ENCODE measurements around the gene GNG4.

Gene GNG4

GRCh38 chr1:235649368-235650163, at the start of gene GNG4:
TSS of gene GNG4 (minus strand) at chr1:235649784. CDS start at chr1:235583838, 65,946 bp downstream.
- no peak for DNase-seq (ENCODE audit: low read depth in 2 of 2)

DNA sequence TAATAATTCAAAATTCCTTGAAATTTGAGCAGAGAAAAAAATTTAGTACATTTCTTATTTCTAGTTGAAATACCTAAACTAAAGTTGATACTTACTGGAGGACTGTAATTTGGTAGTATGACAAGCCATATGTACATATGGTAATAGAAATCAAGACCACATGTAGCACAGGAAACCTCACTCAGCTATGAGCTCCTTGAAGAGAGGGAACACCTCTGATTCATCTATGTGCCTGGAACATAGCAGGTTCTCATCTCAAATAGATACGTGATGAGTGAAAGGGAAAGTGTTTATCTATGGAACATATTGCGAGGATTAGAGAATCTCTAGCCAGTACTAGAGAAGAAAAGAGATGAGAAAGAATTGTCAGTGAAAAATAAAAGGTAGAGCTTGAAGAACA, 47.9 kb upstream of the GNG4 start:
- DNase-seq (ENCODE audit: low read depth in 2 of 2), result no peak

DNA sequence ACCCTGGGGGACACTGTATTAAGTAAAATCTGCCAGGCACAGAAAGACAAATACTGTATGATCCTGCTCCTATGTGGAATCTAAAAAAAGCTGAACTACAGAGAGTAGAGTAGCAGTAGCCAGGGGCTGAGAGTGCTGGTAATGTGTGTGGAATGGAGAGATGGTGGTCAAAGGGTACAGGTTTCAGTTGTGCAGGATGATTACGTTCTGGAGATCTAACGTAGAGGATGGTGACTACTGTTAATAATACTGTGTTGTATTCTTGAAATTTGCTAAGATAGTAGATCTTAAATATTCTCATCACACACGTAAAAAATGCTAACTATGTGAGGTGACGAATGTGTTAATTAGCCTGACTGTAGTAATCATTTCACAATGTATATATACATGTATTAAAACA, 39.8 kb upstream of the GNG4 start:
- DNase-seq (ENCODE audit: low read depth in 2 of 2), result no peak

DNA sequence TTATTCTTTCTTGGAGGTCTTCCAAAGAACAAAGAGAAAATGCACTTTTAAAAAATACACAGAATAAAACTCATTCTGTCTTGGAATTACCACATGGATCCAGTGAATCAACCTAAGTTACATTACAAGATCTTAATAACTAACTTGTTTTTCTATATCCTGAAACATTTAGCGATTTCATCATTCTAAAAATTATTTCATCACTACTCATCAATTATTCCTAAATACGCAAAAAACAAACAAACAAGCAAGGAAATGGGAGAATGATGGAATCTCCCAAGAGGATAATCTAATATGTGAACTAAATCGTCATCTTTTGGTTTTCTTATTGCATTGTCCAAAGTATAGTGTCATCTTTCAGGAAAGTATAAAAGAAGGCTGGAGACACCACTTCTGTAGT, 38.5 kb upstream of the GNG4 start:
- DNase-seq (ENCODE audit: low read depth in 2 of 2), result no peak

GRCh38 chr1:235683653-235684052, 34.1 kb upstream of the GNG4 start:
- DNase-seq (ENCODE audit: low read depth in 2 of 2), result no peak

DNA sequence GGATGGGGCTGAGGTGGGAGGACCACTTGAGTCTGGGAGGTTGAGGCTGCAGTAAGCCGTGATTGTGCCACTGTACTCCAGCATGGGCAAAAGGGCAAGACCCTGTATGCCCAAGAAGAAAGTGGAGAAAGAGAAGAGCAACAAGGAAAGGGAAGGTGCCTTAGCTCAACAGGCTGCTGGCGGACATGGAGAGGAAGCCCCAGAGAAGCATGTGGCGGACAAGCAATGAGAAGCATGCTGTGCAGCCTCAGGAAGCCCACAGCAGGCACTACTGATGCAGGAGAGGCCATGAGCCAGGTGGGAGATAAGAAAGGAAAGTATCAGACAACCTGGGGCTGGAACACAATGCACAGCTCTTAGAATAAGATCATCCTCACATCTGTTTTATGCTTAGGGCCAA, 32.6 kb upstream of the GNG4 start:
- DNase-seq (ENCODE audit: low read depth in 2 of 2), result no peak

DNA sequence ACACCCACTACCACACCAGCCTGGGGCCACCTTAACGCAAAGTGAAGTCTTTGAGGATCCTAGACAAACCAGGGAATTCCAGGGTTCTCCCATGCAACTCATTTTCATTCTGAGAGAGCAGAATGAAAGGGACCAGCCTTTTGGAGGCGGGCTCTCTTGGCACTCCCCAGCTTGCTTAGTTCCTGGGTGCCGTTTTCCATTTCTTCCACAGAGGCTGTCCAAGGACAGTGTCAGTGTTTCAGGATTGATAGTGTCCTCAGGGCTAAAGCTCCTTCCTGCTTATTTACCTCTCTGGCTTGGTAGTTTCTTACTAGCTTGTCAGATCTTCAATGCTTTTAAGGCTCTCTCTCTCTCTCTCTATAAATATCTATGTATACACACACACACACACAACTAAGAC, 30.1 kb upstream of the GNG4 start:
- DNase-seq (ENCODE audit: low read depth in 2 of 2), result no peak

- DNase-seq (ENCODE audit: low read depth in 2 of 2), result no peak
Observed at GRCh38 chr1:235679005-235679404, 29.4 kb upstream of the GNG4 start.

DNA sequence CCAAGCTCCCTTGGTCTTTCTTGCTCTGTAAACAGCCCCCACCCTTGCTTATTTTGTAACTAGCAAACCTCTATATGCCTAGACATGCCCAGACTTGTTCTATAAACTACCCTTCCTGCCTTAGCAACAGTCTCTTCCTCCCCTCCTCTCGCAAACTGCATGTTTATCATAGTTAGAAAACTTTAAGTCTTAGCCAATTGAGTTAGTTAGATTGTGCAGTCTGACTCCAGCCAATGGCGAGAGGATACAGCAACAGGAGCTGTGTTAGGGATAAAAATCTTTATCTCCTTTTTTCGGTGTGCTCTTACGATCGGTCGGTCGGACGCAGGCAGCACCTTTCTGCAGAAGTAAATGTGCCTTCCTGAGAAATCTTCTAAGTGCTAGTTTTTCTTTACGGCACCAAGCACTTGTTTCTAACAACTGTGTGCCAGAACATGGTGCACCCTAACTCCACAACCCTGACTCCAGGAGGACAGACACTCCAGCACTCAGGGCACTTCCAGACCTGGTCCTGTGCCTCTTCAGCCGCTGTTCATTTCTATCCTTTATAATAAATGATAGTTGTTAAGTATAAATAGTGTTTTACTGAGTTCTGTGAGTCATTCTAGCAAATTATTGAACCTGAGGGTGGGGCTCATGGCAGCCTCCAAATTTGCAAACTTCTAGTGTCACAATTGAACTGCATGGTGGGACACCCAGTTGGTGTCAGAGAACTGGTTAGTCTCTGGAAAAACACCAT, 25.7 kb upstream of the GNG4 start:
- no peak for DNase-seq (ENCODE audit: low read depth in 2 of 2)

- DNase-seq (ENCODE audit: low read depth in 2 of 2), result no peak
Observed at GRCh38 chr1:235673981-235674380, 24.4 kb upstream of the GNG4 start.

DNA sequence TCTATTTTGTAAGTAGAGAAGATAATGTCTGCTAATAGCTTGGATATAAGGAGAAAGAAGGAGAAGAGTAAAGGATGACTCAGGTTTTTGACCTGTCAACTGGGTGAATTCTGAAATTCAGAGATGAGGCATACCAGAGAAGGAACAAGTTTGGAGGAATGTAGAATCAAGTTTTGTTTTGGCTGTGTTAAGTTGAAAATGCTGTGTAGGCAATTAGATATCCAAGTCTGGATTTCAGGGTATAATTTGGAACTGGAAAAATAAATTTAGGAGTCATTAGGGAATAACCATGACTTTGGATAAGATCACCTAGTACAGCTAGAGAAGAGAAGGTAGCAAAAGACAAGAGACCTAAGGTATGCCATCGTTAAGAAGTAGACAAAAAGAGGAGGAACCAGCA, 22.4 kb upstream of the GNG4 start:
- DNase-seq (ENCODE audit: low read depth in 2 of 2), result no peak

GRCh38 chr1:235670157-235670776, 20.7 kb upstream of the GNG4 start:
- no peak for DNase-seq (ENCODE audit: low read depth in 2 of 2)

GRCh38 chr1:235669277-235669676, 19.7 kb upstream of the GNG4 start:
- DNase-seq (ENCODE audit: low read depth in 2 of 2), result no peak

DNA sequence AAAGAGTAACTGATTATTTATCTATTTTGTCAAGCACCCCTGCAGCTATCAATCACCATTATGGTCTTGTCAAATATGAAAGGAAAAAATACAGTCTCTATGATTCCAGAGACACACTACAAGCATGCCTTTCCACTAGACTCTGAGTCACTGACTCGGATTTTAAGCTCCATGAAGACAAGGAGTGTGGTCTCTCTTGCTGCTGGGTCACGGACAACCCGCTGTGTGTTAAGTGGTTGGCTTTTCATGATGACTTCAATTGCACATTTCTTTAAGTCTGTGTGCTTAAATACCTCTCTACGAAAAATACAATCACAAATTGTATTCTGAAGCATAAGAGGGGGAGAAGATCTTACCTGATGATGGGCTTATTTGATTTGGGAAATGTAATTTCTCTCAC, 14.0 kb upstream of the GNG4 start:
- no peak for DNase-seq (ENCODE audit: low read depth in 2 of 2)

DNA sequence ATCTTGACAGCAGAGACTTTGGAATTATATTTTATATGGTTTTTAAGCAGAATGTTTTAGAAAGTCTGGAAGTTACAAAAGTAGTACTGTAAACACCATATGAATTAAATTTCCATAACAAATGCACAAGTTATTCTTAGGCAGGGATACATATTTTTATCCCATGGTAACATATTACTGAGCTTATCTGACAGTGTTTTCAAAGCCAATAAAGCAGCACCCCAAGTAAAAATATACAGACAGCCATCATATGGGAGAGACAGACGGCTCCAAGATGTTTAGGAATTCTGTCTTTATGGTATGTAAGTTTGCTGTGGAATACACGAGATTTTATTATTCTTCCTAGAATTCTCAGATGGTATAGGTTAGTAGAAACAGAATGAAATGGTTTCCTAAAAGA, 12.0 kb upstream of the GNG4 start:
- DNase-seq (ENCODE audit: low read depth in 2 of 2), result no peak

DNA sequence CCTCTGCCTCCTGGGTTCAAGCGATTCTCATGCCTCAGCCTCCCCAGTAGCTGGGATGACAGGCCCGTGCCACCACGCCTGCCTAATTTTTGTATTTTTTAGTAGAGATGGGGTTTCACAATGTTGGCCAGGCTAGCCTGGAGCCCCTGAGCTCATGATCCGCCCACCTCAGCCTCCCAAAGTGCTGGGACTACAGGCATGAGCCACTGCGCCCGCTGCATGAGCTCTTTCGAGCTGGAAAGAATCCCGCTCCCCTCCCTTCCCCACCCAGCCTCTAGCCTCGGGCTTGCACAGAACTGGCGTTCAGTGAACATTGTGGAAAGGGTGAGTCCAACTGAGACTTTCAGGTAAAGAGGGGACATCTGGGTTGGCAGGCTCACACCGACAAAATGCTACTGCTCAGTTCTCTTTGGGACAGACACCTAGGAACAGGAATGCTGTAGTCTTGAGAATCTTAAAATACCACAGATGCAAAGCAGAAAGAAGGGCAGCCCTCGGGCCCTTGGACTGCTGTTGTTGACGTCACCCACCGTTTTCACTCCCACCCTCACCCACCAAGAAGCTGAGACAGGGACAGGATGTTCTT, 9.7 kb upstream of the GNG4 start:
- DNase-seq (ENCODE audit: low read depth in 2 of 2), result no peak

- DNase-seq (ENCODE audit: low read depth in 2 of 2), result no peak
Observed at GRCh38 chr1:235657747-235658526, 8.4 kb upstream of the GNG4 start.

- no peak for DNase-seq (ENCODE audit: low read depth in 2 of 2)
Observed at GRCh38 chr1:235657269-235657668, 7.7 kb upstream of the GNG4 start.

DNA sequence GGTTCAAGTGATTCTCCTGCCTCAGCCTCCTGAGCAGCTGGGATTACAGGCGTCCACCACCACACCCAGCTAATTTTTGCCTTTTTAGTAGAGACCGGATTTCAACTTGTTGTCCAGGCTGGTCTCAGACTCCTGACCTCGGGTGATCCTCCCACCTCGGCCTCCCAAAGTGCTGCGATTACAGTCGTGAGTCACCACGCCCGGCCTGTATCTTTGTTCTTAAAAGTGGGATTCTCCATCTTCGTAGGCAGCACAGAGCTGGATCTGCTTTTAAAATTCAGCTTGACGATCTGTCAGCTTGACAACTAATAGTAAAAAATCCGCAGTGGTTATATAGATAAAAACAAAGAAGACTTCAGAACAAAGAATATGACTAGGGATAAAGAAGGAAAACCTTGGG, 2.8 kb upstream of the GNG4 start:
- no peak for DNase-seq (ENCODE audit: low read depth in 2 of 2)

DNA sequence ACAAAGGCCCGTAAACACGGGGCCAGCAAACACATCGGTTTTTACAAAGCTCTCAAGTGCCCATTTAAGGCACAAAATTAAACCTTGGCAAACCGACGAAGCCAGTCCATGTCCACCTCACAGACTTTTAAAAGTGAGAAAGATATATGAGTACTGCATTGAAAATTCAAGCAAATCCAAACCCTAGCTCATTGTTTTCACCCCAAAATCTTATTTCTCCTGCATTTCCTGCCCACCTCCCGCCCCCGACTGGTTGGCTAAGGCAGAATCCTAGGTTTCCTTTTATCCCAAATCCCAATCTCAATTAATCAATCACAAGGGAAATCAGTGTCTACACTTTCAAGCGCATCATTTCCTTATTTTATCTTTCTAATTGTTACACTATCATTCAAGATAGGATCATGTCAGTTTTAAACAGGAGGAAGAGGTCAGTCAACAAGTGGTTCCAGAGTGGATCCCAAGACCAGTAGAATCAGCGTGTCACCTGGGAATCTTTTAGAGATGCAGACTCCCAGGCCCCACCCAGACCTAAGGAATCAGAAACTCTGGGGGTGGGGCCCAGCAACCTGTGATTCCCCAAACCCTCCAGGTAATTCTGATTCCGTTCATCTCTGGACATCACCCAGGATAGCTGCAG, 1.7 kb upstream of the GNG4 start:
- no peak for DNase-seq (ENCODE audit: low read depth in 2 of 2)

All from stimulated activated CD4-positive, alpha-beta T cell treated with anti-CD3 and anti-CD28 coated beads, Interleukin-15, amount 100 ng/mL, for 48 hours (primary cell).